Chondrocyte (in vitro differentiated cells): Measurements from ENCODE around the gene ZNF235. TPM values are rescaled to one million over a fixed set of nuclear protein-coding genes. Genes with fewer than 3 reads are reported as not detected.

Experiments
- DNase-seq: peaks from one replicate; pipeline ENCODE4 v3.0.0; 2021; ENCODE audit warnings: mixed read lengths, low spot score
- H3K27ac Mint-ChIP-seq: one replicate; pipeline ENCODE4 v1.8.0; 2021; ENCODE audit warnings: mild to moderate bottlenecking, moderate library complexity, mixed read lengths; ENCODE audit not compliant: unreplicated experiment
- H3K27me3 Mint-ChIP-seq: 2 replicates; pipeline ENCODE4 v1.8.0; 2021; ENCODE audit warnings: low read depth, mixed read lengths
- H3K36me3 Mint-ChIP-seq: 2 replicates; pipeline ENCODE4 v1.8.0; 2021; ENCODE audit warnings: low read depth, mixed read lengths
- H3K4me1 Mint-ChIP-seq: 2 replicates; pipeline ENCODE4 v1.8.0; 2021; ENCODE audit warnings: low read depth, mild to moderate bottlenecking, mixed read lengths
- H3K4me3 Mint-ChIP-seq: one replicate; pipeline ENCODE4 v1.8.0; 2021; ENCODE audit warnings: mild to moderate bottlenecking, moderate library complexity, mixed read lengths; ENCODE audit not compliant: unreplicated experiment
- H3K9me3 Mint-ChIP-seq: 2 replicates; pipeline ENCODE4 v1.8.0; 2021; ENCODE audit warnings: low read depth, mixed read lengths
- CTCF ChIP-seq: fragments of 200-600 bp; sonication (generic); IDR thresholded peaks from 2 replicates; pipeline ENCODE4 v1.5.0; 2021; ENCODE audit warnings: antibody characterized with exemption, mild to moderate bottlenecking, moderate library complexity
- total RNA-seq: library from RNA; stranded (reverse); gene quantifications from 3 replicates; pipeline ENCODE4 v1.2.1, GENCODE V29; 2021

Gene ZNF235
- total RNA-seq, 1 donor from 2014 or later, result 7.4 TPM

GRCh38 chr19:44236384-44236783 lies 68.4 kb downstream of the ZNF235 start:
- Mint-ChIP-seq H3K27ac (no peak overlapping the region), H3K27me3 (no peaks in the 10 kb centered on the region), H3K4me1 (no peaks in the 10 kb centered on the region), H3K9me3 (peaks cover 43% of the 10 kb centered on the region), H3K36me3 (peaks cover 58% of the 10 kb centered on the region), H3K4me3 (no peak overlapping the region)
- TF ChIP-seq CTCF, result no peak
- no peak for DNase-seq

Other genes starting within 250 kb of the ZNF235 start
- gene ZNF284, start 232.9 kb downstream of the ZNF235 start, total RNA-seq, result 3.2 to 4.3 TPM (median 4.1 TPM) in 3 replicates
- 18.1 to 22.7 TPM (median 20.2 TPM) in 3 replicates for gene ZNF224, start 210.7 kb downstream of the ZNF235 start, total RNA-seq
- gene ZNF225, start 191.6 kb downstream of the ZNF235 start, total RNA-seq, result 5.2 to 8.1 TPM (median 5.5 TPM) in 3 replicates
- gene ZNF234, start 163.5 kb downstream of the ZNF235 start, total RNA-seq, result 14.0 to 19.5 TPM (median 14.4 TPM) in 3 replicates
- 20.5 to 34.2 TPM (median 25.0 TPM) in 3 replicates for gene ZNF226, start 139.9 kb downstream of the ZNF235 start, total RNA-seq
- gene ZNF227, start 92.5 kb downstream of the ZNF235 start, total RNA-seq, result 12.2 to 20.2 TPM (median 15.2 TPM) in 3 replicates
- gene ZNF233, start 45.1 kb downstream of the ZNF235 start, total RNA-seq, result 1.8 to 3.4 TPM (median 2.1 TPM) in 3 replicates
- 4.9 to 7.1 TPM (median 6.9 TPM) in 3 replicates for gene ZNF112, start 51.7 kb upstream of the ZNF235 start, total RNA-seq
- gene ZNF285, start 96.6 kb upstream of the ZNF235 start, total RNA-seq, result 4.1 to 5.6 TPM (median 4.3 TPM) in 3 replicates
- gene ZNF229, start 143.4 kb upstream of the ZNF235 start, total RNA-seq, result 3.5 to 5.6 TPM (median 3.7 TPM) in 3 replicates
- gene ZNF180, start 195.5 kb upstream of the ZNF235 start, total RNA-seq, result 4.6 to 7.8 TPM (median 4.7 TPM) in 3 replicates
- not detected in 3 replicates for gene CEACAM20, start 224.7 kb upstream of the ZNF235 start, total RNA-seq